H9 (cell line): ENCODE results near the gene CEP192. TPM values are rescaled to one million over a fixed set of nuclear protein-coding genes. Genes with fewer than 3 reads are reported as not detected.

ENCODE experiments used
- DNase-seq: peaks from one replicate; pipeline ENCODE4 v3.0.0-alpha.2; 2017
- H2AFZ ChIP-seq: one replicate; pipeline ENCODE4 v1.6.1; 2013; ENCODE audit warnings: mild to moderate bottlenecking, low read length, control low read depth, moderate library complexity
- H2AK5ac ChIP-seq: 2 replicates; pipeline ENCODE4 v1.6.1; 2013; ENCODE audit warnings: low read length, control low read depth, mixed read lengths; ENCODE audit not compliant: insufficient read length
- H2BK120ac ChIP-seq: one replicate; pipeline ENCODE4 v1.6.1; 2013; ENCODE audit warnings: low read depth, mild to moderate bottlenecking, low read length, control low read depth, inconsistent platforms; ENCODE audit not compliant: poor library complexity, severe bottlenecking
- H2BK12ac ChIP-seq: 2 replicates; pipeline ENCODE4 v1.6.1; 2013; ENCODE audit warnings: low read length, control low read depth, mixed read lengths, low read depth; ENCODE audit not compliant: insufficient read length
- H2BK15ac ChIP-seq: 2 replicates; pipeline ENCODE4 v1.6.1; 2013; ENCODE audit warnings: low read depth, low read length, control low read depth
- H2BK20ac ChIP-seq: one replicate; pipeline ENCODE4 v1.6.1; 2013; ENCODE audit warnings: low read depth, mild to moderate bottlenecking, low read length, control low read depth, inconsistent platforms; ENCODE audit not compliant: poor library complexity, severe bottlenecking
- H2BK5ac ChIP-seq: 2 replicates; pipeline ENCODE4 v1.6.1; 2013; ENCODE audit warnings: low read length, control low read depth, mixed read lengths; ENCODE audit not compliant: insufficient read length
- H3K14ac ChIP-seq: 2 replicates; pipeline ENCODE4 v1.6.1; 2013; ENCODE audit warnings: low read length, control low read depth; ENCODE audit not compliant: insufficient read depth
- H3K18ac ChIP-seq: 2 replicates; pipeline ENCODE4 v1.6.1; 2013; ENCODE audit warnings: low read depth, mild to moderate bottlenecking, mixed read lengths, low read length, control low read depth; ENCODE audit not compliant: insufficient read length
- H3K23ac ChIP-seq: 2 replicates; pipeline ENCODE4 v1.6.1; 2013; ENCODE audit warnings: low read length, control low read depth, mixed read lengths, low read depth; ENCODE audit not compliant: insufficient read length
- H3K23me2 ChIP-seq: 2 replicates; pipeline ENCODE4 v1.6.1; 2013; ENCODE audit warnings: low read depth, mild to moderate bottlenecking, mixed read lengths, low read length, control low read depth; ENCODE audit not compliant: insufficient read length, poor library complexity, severe bottlenecking
- H3K27ac ChIP-seq: 2 replicates; pipeline ENCODE4 v1.5.1; 2013; ENCODE audit warnings: low read length, control low read depth, mixed read lengths, low read depth; ENCODE audit not compliant: insufficient read length
- H3K27me3 ChIP-seq: 2 replicates; pipeline ENCODE4 v1.6.1; 2013; ENCODE audit warnings: low read length, control low read depth, inconsistent platforms; ENCODE audit not compliant: insufficient read depth
- H3K4ac ChIP-seq: 2 replicates; pipeline ENCODE4 v1.6.1; 2013; ENCODE audit warnings: low read depth, mild to moderate bottlenecking, control low read depth, inconsistent platforms, low read length, moderate library complexity
- H3K4me1 ChIP-seq: 2 replicates; pipeline ENCODE4 v1.6.1; 2013; ENCODE audit warnings: low read length, control low read depth, inconsistent platforms; ENCODE audit not compliant: insufficient read depth
- H3K4me2 ChIP-seq: 2 replicates; pipeline ENCODE4 v1.6.1; 2013; ENCODE audit warnings: low read length, control low read depth, mixed read lengths; ENCODE audit not compliant: insufficient read length, insufficient read depth
- H3K56ac ChIP-seq: 2 replicates; pipeline ENCODE4 v1.6.1; 2013; ENCODE audit warnings: low read depth, mild to moderate bottlenecking, mixed read lengths, low read length, control low read depth; ENCODE audit not compliant: insufficient read length
- H3K79me1 ChIP-seq: 2 replicates; pipeline ENCODE4 v1.6.1; 2013; ENCODE audit warnings: low read depth, mild to moderate bottlenecking, moderate library complexity, low read length, control low read depth, inconsistent platforms; ENCODE audit not compliant: insufficient read depth, poor library complexity, severe bottlenecking
- H3K79me2 ChIP-seq: 2 replicates; pipeline ENCODE4 v1.6.1; 2013; ENCODE audit warnings: low read length, control low read depth, inconsistent platforms; ENCODE audit not compliant: insufficient read depth
- H3K9ac ChIP-seq: 2 replicates; pipeline ENCODE4 v1.6.1; 2013; ENCODE audit warnings: low read length, control low read depth, mixed read lengths; ENCODE audit not compliant: insufficient read length; ENCODE audit errors: extremely low read depth
- H3K9me3 ChIP-seq: one replicate; pipeline ENCODE4 v1.6.1; 2013; ENCODE audit warnings: low read depth, low read length, inconsistent platforms; ENCODE audit not compliant: control insufficient read depth
- H3T11ph ChIP-seq: one replicate; pipeline ENCODE4 v1.6.1; 2013; ENCODE audit warnings: mild to moderate bottlenecking, low read length, control low read depth, inconsistent platforms
- H4K20me1 ChIP-seq: one replicate; pipeline ENCODE4 v1.6.1; 2013; ENCODE audit not compliant: control insufficient read depth, insufficient read length, insufficient read depth
- H4K5ac ChIP-seq: 2 replicates; pipeline ENCODE4 v1.6.1; 2013; ENCODE audit warnings: low read depth, mild to moderate bottlenecking, mixed read lengths, low read length, control low read depth; ENCODE audit not compliant: insufficient read length
- H4K8ac ChIP-seq: replicated peaks from 2 replicates; pipeline ENCODE4 v1.6.1; 2013; ENCODE audit warnings: low read length, control low read depth, mixed read lengths, low read depth; ENCODE audit not compliant: insufficient read length
- H4K91ac ChIP-seq: 2 replicates; pipeline ENCODE4 v1.6.1; 2013; ENCODE audit warnings: low read depth, mild to moderate bottlenecking, moderate library complexity, mixed read lengths, low read length, control low read depth; ENCODE audit not compliant: insufficient read length
- H3K27ac Mint-ChIP-seq, 3 experiments: 2 replicates in 2 of 3; 3 replicates in 1 of 3; pipeline ENCODE4 v1.8.0; 2020 to 2021; ENCODE audit warnings: mixed read lengths in 3 of 3, mild to moderate bottlenecking in 1 of 3, moderate library complexity in 1 of 3
- H3K27me3 Mint-ChIP-seq: 2 replicates; pipeline ENCODE4 v1.8.0; 2021; ENCODE audit warnings: low read depth, mild to moderate bottlenecking, moderate library complexity, mixed read lengths
- H3K36me3 Mint-ChIP-seq, 3 experiments: 2 replicates in 2 of 3; 3 replicates in 1 of 3; pipeline ENCODE4 v1.8.0; 2020 to 2021; ENCODE audit warnings: low read depth in 3 of 3, mixed read lengths in 3 of 3; ENCODE audit not compliant: insufficient read depth in 1 of 3
- H3K4me1 Mint-ChIP-seq, 2 experiments: 2 replicates each; pipeline ENCODE4 v1.8.0; 2020; ENCODE audit warnings: mixed read lengths in 2 of 2
- H3K4me3 Mint-ChIP-seq, 2 experiments: 2 replicates in 1 of 2; 3 replicates in 1 of 2; pipeline ENCODE4 v1.8.0; 2020 to 2021; ENCODE audit warnings: mild to moderate bottlenecking in 2 of 2, mixed read lengths in 2 of 2, moderate library complexity in 1 of 2
- H3K9me3 Mint-ChIP-seq, 2 experiments: 2 replicates in 1 of 2; 3 replicates in 1 of 2; pipeline ENCODE4 v1.8.0; 2020; ENCODE audit warnings: mild to moderate bottlenecking in 2 of 2, mixed read lengths in 2 of 2, moderate library complexity in 1 of 2
- CTCF ChIP-seq: fragments of 200-600 bp; sonication (generic); conservative IDR thresholded peaks from 3 replicates; pipeline ENCODE4 v1.8.0; 2021; ENCODE audit warnings: antibody characterized with exemption, mild to moderate bottlenecking
- WGBS: extraction: QIAGEN DNeasy Blood & Tissue Kit; methylation state at CpG from one replicate; pipeline ENCODE4 v1.1.7; 2013; ENCODE audit warnings: missing lambda C conversion rate, low lambda C conversion rate, mixed read lengths; ENCODE audit not compliant: insufficient read length; ENCODE audit errors: extremely low coverage; 5-methylcytosine and 5-hydroxymethylcytosine counted together
- total RNA-seq: library from RNA; stranded (reverse); gene quantifications from 2 replicates; pipeline ENCODE4 v1.2.1, GENCODE V29; 2021

Gene CEP192
- total RNA-seq, 1 experiment from 2014 or later = 23.5 TPM

- TF ChIP-seq CTCF = no peak
- WGBS = no CpG with 5 or more reads among the region's 4 CpGs
- peaks cover 9 to 11% (median 10%) of the 10 kb centered on the region in 3 experiments for H3K36me3 Mint-ChIP-seq
Observed at GRCh38 chr18:12944709-12945108, 46.5 kb upstream of the CEP192 start.

More at GRCh38 chr18:12944709-12945108, 46.5 kb upstream of the CEP192 start:
- no peak for DNase-seq
- no peaks in the 10 kb centered on the region for H3K4me1 ChIP-seq
- H3K79me1 ChIP-seq = peaks cover 3% of the 10 kb centered on the region
- H4K91ac ChIP-seq = no peak overlapping the region
- H2BK20ac ChIP-seq = no peak overlapping the region
- H3K79me2 ChIP-seq = peaks cover 2% of the 10 kb centered on the region; the same call in 1 of the 2 replicates
- H2AFZ ChIP-seq = no peak overlapping the region
- no peak overlapping the region for H2AK5ac ChIP-seq
- no peak overlapping the region for H3K23ac ChIP-seq
- no peak overlapping the region for H2BK15ac ChIP-seq
- H3K27ac ChIP-seq = no peak overlapping the region
- no peak overlapping the region for H2BK120ac ChIP-seq
- no peak overlapping the region for H3K14ac ChIP-seq
- peaks cover 9% of the 10 kb centered on the region for H3K23me2 ChIP-seq
- H3K56ac ChIP-seq = no peak overlapping the region
- H3K18ac ChIP-seq = no peak overlapping the region
- Mint-ChIP-seq H3K4me3 (no peak overlapping the region), H3K27ac (no peak overlapping the region), H3K27me3 (no peaks in the 10 kb centered on the region; the same call in 1 of the 2 replicates), H3K4me1 (peaks cover 10 to 15% of the 10 kb centered on the region in 2 experiments), H3K9me3 (peaks cover 4 to 6% of the 10 kb centered on the region in 2 experiments; a peak in 3 of 5 replicates)
- H4K5ac ChIP-seq = no peak overlapping the region
- no peak overlapping the region for H3K9ac ChIP-seq
- no peak overlapping the region for H3T11ph ChIP-seq
- H3K4me2 ChIP-seq = no peak overlapping the region
- no peaks in the 10 kb centered on the region for H3K9me3 ChIP-seq
- no peak overlapping the region for H4K8ac ChIP-seq
- no peaks in the 10 kb centered on the region for H3K27me3 ChIP-seq
- no peak overlapping the region for H2BK12ac ChIP-seq
- H2BK5ac ChIP-seq = no peak overlapping the region
- no peak overlapping the region for H3K4ac ChIP-seq
- no peaks in the 10 kb centered on the region for H4K20me1 ChIP-seq
